ENCODE measurements around the gene LIMS1. TPM values are rescaled to one million over a fixed set of nuclear protein-coding genes. Genes with fewer than 3 reads are reported as not detected.

LIMS1 gene
- total RNA-seq, 1 donor = 129 TPM

DNA sequence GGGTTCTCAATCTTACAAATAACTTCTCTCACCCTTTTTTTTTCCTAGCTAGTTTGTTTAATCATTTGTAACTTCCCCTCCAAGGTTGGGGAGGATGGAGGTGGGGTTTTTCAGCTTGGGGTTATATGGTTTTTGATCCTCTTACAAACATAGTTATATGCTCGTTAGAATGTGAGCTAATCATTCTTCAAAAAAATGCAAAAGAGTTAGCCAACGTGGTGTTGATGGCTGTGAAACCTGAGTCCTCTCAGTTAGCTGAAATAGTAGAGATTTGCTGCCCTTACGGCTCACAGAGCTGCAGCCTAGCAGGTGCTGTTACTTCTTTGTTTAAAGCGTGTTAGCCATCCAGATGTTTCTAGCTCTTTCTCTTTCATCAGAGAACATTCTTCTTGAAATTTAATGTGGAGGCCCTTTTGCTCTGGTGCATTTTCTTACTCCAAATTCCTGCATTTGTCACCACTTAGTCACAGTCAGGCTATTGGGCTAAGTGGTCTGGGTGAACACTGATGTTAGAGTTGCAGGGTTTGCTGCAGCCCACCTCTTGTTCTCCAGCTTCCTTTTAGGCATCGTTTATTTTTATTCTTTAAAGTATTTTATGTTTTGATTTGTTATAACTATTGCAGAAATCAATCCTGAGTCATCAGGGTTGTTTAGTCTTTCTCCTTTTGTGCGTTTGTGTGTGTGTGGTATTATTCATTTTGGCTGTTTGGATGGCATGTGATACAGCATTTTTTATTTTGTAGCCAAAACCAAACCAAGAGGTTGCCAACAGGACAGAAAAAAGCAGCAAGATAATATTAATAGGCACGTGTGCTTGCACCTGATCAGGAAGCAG is 41.1 kb downstream of the LIMS1 start:
- TF ChIP-seq, protein P1, sequence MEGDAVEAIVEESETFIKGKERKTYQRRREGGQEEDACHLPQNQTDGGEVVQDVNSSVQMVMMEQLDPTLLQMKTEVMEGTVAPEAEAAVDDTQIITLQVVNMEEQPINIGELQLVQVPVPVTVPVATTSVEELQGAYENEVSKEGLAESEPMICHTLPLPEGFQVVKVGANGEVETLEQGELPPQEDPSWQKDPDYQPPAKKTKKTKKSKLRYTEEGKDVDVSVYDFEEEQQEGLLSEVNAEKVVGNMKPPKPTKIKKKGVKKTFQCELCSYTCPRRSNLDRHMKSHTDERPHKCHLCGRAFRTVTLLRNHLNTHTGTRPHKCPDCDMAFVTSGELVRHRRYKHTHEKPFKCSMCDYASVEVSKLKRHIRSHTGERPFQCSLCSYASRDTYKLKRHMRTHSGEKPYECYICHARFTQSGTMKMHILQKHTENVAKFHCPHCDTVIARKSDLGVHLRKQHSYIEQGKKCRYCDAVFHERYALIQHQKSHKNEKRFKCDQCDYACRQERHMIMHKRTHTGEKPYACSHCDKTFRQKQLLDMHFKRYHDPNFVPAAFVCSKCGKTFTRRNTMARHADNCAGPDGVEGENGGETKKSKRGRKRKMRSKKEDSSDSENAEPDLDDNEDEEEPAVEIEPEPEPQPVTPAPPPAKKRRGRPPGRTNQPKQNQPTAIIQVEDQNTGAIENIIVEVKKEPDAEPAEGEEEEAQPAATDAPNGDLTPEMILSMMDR (IDR thresholded peaks at IDR 0.05; ENCODE audit: extremely low read depth, low read depth, low read length) = no peak
- Histone ChIP-seq H3K27me3 (ENCODE audit: insufficient read depth, low read length) (no peaks in the 10 kb centered on the region), H3K9me3 (ENCODE audit: low read depth, low read length) (no peaks in the 10 kb centered on the region), H3K79me2 (ENCODE audit: insufficient read depth, low read length) (peaks cover 85% of the 10 kb centered on the region), H4K20me1 (ENCODE audit: insufficient read depth, low read length) (peaks cover 9% of the 10 kb centered on the region), H3K27ac (ENCODE audit: low read depth, low read length) (peak overlapping the region; percentile 60), H3K4me2 (ENCODE audit: insufficient read depth, low read length) (peak overlapping the region; percentile 56), H3K4me1 (ENCODE audit: insufficient read depth, low read length) (peaks cover 61% of the 10 kb centered on the region), H3K4me3 (ENCODE audit: insufficient read depth, low read length) (peak overlapping the region; percentile 29), H3K36me3 (ENCODE audit: insufficient read depth, low read length) (no peaks in the 10 kb centered on the region), H2AFZ (ENCODE audit: low read length) (no peak overlapping the region)
- DNase-seq (ENCODE audit: insufficient read length, low spot score, missing footprints) = no peak

DNA sequence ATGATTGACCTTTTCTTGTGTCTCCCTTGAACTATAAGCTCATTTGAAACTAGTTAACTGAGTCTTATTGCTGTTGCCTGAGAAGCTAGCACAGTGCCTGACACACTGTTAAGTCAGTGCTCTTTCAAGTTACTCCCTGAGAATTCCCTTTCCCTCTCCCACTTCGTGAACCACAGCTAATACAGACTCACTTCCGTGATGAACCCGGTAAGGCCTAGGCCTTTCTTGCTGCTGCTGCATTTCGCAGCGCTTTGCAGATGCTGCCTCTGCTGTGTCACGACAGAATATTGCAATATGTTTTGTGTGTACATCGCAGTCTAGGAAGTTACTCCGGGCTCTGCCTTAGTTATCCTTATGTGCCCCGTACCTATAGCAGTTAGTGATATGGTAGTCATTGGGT is 42.8 kb downstream of the LIMS1 start:
- peaks cover 83% of the 10 kb centered on the region for H3K79me2 ChIP-seq (ENCODE audit: insufficient read depth, low read length)
- no peak for DNase-seq (ENCODE audit: insufficient read length, low spot score, missing footprints)

DNA sequence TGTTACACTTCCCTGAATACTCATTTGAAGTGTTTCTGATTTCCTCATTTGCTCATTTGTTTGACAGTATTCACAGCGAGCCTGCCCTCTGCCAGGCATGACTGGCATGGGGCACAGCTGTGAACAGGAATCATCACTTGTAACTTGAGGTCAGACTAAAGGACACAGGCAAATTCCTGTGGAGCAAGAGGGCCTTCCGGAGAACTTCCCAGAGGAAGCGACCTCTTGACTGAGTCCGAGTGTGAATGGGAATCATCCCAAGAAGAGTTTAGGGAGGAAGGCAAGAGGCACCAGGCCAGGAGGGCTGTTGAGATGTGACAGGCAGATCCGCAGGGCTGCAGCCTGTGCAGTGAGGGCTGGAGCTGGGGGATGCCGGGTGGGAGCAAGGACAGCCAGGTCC is 45.4 kb downstream of the LIMS1 start:
- Histone ChIP-seq H3K27ac (ENCODE audit: low read depth, low read length) (peak overlapping the region; percentile 24), H3K9me3 (ENCODE audit: low read depth, low read length) (no peaks in the 10 kb centered on the region), H3K4me3 (ENCODE audit: insufficient read depth, low read length) (no peak overlapping the region), H2AFZ (ENCODE audit: low read length) (no peak overlapping the region), H3K4me2 (ENCODE audit: insufficient read depth, low read length) (peak overlapping the region; percentile 20), H4K20me1 (ENCODE audit: insufficient read depth, low read length) (no peaks in the 10 kb centered on the region), H3K27me3 (ENCODE audit: insufficient read depth, low read length) (no peaks in the 10 kb centered on the region), H3K4me1 (ENCODE audit: insufficient read depth, low read length) (peaks cover 47% of the 10 kb centered on the region), H3K79me2 (ENCODE audit: insufficient read depth, low read length) (peaks cover 79% of the 10 kb centered on the region), H3K36me3 (ENCODE audit: insufficient read depth, low read length) (no peaks in the 10 kb centered on the region)
- TF ChIP-seq, protein P1 (IDR thresholded peaks at IDR 0.05; ENCODE audit: extremely low read depth, low read depth, low read length) = no peak
- DNase-seq (ENCODE audit: insufficient read length, low spot score, missing footprints) = no peak

More for the DNA sequence above, 42.8 kb downstream of the LIMS1 start:
- no peaks in the 10 kb centered on the region for H3K9me3 ChIP-seq (ENCODE audit: low read depth, low read length)
- H3K4me1 ChIP-seq (ENCODE audit: insufficient read depth, low read length) = peaks cover 65% of the 10 kb centered on the region
- H3K4me3 ChIP-seq (ENCODE audit: insufficient read depth, low read length) = no peak overlapping the region
- no peak overlapping the region for H3K4me2 ChIP-seq (ENCODE audit: insufficient read depth, low read length)
- TF ChIP-seq, protein P1 (IDR thresholded peaks at IDR 0.05; ENCODE audit: extremely low read depth, low read depth, low read length) = no peak
- H3K27ac ChIP-seq (ENCODE audit: low read depth, low read length) = no peak overlapping the region
- no peak overlapping the region for H2AFZ ChIP-seq (ENCODE audit: low read length)
- no peaks in the 10 kb centered on the region for H3K36me3 ChIP-seq (ENCODE audit: insufficient read depth, low read length)
- no peaks in the 10 kb centered on the region for H3K27me3 ChIP-seq (ENCODE audit: insufficient read depth, low read length)
- peaks cover 5% of the 10 kb centered on the region for H4K20me1 ChIP-seq (ENCODE audit: insufficient read depth, low read length)

GRCh38 chr2:108580050-108580449 is 45.8 kb downstream of the LIMS1 start:
- Histone ChIP-seq H3K4me1 (ENCODE audit: insufficient read depth, low read length) (peaks cover 42% of the 10 kb centered on the region), H3K9me3 (ENCODE audit: low read depth, low read length) (no peaks in the 10 kb centered on the region), H3K4me2 (ENCODE audit: insufficient read depth, low read length) (peak overlapping the region; percentile 20), H3K4me3 (ENCODE audit: insufficient read depth, low read length) (no peak overlapping the region), H3K36me3 (ENCODE audit: insufficient read depth, low read length) (no peaks in the 10 kb centered on the region), H3K79me2 (ENCODE audit: insufficient read depth, low read length) (peaks cover 79% of the 10 kb centered on the region), H2AFZ (ENCODE audit: low read length) (no peak overlapping the region), H3K27me3 (ENCODE audit: insufficient read depth, low read length) (no peaks in the 10 kb centered on the region), H3K27ac (ENCODE audit: low read depth, low read length) (peak overlapping the region; percentile 24), H4K20me1 (ENCODE audit: insufficient read depth, low read length) (no peaks in the 10 kb centered on the region)
- TF ChIP-seq, protein P1 (IDR thresholded peaks at IDR 0.05; ENCODE audit: extremely low read depth, low read depth, low read length) = no peak
- DNase-seq (ENCODE audit: insufficient read length, low spot score, missing footprints) = no peak

Data from osteoblast (primary cell).